DMS 273 (cell line): ENCODE data around the gene SYT4.
"Not testable (repeated sequence)": the region's sequence is repeated elsewhere in the genome, so short reads cannot be mapped to it uniquely, and the experiment has no call there.

Experiments used
- DNase-seq: peaks from one replicate; lab custom pipeline; 2025; ENCODE audit not compliant: unreplicated experiment; lab: John Stamatoyannopoulos, UW

Gene SYT4

GRCh38 chr18:43277164-43277600 lies at the start of gene SYT4:
Gene SYT4 (minus strand): TSS chr18:43277490. CDS start chr18:43277281, 209 bp downstream.
- DNase-seq: peak; percentile 58

- no peak for DNase-seq
Measured at GRCh38 chr18:43322132-43322531, 44.8 kb upstream of the SYT4 start.

- no peak for DNase-seq
Measured at GRCh38 chr18:43314941-43315340, 37.7 kb upstream of the SYT4 start.

- DNase-seq: no peak
Measured at GRCh38 chr18:43312891-43313290, 35.6 kb upstream of the SYT4 start.

- DNase-seq: no peak
Measured at GRCh38 chr18:43310239-43310638, 32.9 kb upstream of the SYT4 start.

- no peak for DNase-seq
Measured at GRCh38 chr18:43303376-43303775, 26.1 kb upstream of the SYT4 start.

- not testable (repeated sequence) for DNase-seq
Measured at GRCh38 chr18:43286187-43286586, 8.9 kb upstream of the SYT4 start.

GRCh38 chr18:43283299-43283698 lies 6.0 kb upstream of the SYT4 start:
- DNase-seq: no peak

GRCh38 chr18:43279015-43279744 lies 1.9 kb upstream of the SYT4 start:
- peak; percentile 75 for DNase-seq

- no peak for DNase-seq
Measured at GRCh38 chr18:43278355-43278754, 1.1 kb upstream of the SYT4 start.

GRCh38 chr18:43276491-43276890 lies 799 bp downstream of the SYT4 start:
- no peak for DNase-seq

GRCh38 chr18:43275546-43275945 lies 1.7 kb downstream of the SYT4 start:
- no peak for DNase-seq

- DNase-seq: no peak
Measured at GRCh38 chr18:43274526-43274925, 2.8 kb downstream of the SYT4 start.

- DNase-seq: peak; percentile 67
Measured at GRCh38 chr18:43271593-43272432, 5.5 kb downstream of the SYT4 start.

GRCh38 chr18:43267818-43268217 lies 9.5 kb downstream of the SYT4 start:
- DNase-seq: no peak

GRCh38 chr18:43265465-43265864 lies 11.8 kb downstream of the SYT4 start:
- no peak for DNase-seq

GRCh38 chr18:43248610-43249249 lies 28.6 kb downstream of the SYT4 start:
- DNase-seq: no peak

- DNase-seq: no peak
Measured at GRCh38 chr18:43247944-43248343, 29.3 kb downstream of the SYT4 start.

GRCh38 chr18:43238429-43238828 lies 38.9 kb downstream of the SYT4 start:
- no peak for DNase-seq

- no peak for DNase-seq
Measured at GRCh38 chr18:43236921-43237320, 40.4 kb downstream of the SYT4 start.

GRCh38 chr18:43234889-43235288 lies 42.4 kb downstream of the SYT4 start:
- no peak for DNase-seq

- DNase-seq: no peak
Measured at GRCh38 chr18:43222501-43222900, 54.8 kb downstream of the SYT4 start.
